RPMI7951 (cell line): ENCODE results near the gene TSPEAR. TPM values are rescaled to one million over a fixed set of nuclear protein-coding genes. Genes with fewer than 3 reads are reported as not detected.

Source experiments
- DNase-seq: peaks from one replicate; pipeline ENCODE4 v3.0.0-alpha.2; 2012; ENCODE audit warnings: low read depth
- total RNA-seq: library from RNA; depleted of rRNA; stranded (reverse); fragments of >200 nt; shearing (Covaris generic); gene quantifications from 2 replicates; pipeline ENCODE4 v1.2.3, GENCODE V29; 2014

Gene TSPEAR
- total RNA-seq, 1 experiment from 2014 or later: not detected

DNA sequence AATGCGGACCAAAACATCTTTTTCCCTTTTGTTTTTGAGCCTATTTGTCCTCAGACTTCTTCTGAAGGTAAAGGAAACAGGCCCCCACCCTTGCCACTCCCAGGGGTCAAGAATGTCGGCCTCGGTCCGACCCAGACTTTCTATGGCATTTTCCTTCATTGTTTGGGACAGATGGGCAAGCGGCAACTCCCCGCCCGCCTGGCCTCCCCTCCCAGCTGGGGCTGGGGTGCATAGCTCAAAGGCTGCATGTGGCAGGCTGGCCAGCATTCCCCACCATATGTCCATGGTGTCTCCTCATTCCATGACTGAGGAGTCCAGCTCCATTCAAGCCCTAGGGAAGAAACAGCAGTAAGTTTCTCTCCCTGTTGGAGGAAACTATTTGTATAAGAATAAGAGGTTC, 29.4 kb upstream of the TSPEAR start:
- DNase-seq: no peak

GRCh38 chr21:44739316-44739715, 27.9 kb upstream of the TSPEAR start:
- no peak for DNase-seq

- DNase-seq: no peak
Measured at GRCh38 chr21:44738621-44739020, 27.2 kb upstream of the TSPEAR start.

DNA sequence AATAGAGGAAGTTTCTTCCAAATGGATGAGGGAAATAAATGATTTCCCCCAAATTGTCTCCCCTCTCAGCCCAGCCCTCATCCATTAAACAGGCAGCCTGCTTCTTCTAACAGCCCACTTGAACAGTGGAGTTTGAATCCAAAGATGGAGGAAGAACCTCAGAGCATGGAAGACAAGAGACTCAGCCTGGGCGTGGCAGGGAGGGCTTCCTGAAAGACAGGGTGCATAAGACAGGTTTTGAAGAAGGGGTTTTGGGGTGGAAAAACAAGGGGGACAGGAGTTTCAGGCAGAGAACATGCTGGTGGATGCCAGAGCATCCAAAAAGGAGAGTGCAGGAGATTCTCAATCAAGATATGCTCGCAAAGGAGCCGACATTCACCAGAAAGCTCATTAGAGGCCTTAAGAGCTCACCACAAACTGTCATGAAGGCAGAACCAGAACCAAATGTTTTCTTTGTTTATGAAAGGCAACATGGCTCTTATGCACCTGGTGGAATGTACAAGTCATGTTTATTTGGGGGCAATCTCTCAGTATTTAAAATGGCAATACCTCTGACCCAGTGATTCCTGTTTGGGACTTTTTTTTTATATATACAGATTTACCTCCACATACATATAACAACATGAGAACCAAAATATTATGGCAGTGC, 26.5 kb upstream of the TSPEAR start:
- DNase-seq: peak; percentile 8

GRCh38 chr21:44736291-44737004, 25.1 kb upstream of the TSPEAR start:
- peak; percentile 6 for DNase-seq

GRCh38 chr21:44735821-44736220, 24.4 kb upstream of the TSPEAR start:
- DNase-seq: no peak

GRCh38 chr21:44734841-44735240, 23.5 kb upstream of the TSPEAR start:
- no peak for DNase-seq

DNA sequence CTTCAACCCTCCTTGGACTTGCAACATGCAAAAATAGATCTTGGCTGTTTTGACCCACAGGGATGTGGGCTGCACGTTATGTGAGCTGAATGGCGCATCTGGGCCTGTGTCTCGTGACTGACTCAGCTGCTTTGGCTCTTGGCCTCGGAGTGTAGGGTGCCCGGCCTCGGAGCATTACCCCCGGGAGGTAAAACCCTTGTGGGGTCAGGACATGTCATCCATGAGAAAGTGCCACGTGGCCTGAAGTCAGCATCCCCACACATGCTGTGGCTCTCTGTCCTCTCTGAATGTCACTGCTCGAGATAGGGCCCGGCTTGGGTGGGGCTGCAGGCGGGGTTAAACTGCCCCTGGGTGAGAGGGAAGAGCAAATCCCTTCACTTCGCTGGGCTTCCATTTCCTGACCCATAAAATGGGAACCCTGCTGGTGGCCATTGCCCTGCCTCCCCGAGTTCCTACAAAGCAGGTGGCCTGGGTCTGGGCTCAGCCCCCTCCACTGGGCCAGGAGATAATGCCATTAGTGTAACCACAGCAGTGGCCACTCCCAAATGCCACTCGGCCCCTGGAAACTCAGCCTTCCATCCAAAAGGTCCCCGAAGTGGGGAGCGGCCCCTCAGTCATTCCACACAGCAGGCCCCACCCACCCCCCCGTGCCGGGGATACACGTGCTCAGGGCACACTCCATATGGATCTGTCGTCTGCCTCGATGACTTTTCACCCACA, 22.8 kb upstream of the TSPEAR start:
- peak; percentile 7 for DNase-seq

GRCh38 chr21:44732956-44733355, 21.6 kb upstream of the TSPEAR start:
- DNase-seq: no peak

DNA sequence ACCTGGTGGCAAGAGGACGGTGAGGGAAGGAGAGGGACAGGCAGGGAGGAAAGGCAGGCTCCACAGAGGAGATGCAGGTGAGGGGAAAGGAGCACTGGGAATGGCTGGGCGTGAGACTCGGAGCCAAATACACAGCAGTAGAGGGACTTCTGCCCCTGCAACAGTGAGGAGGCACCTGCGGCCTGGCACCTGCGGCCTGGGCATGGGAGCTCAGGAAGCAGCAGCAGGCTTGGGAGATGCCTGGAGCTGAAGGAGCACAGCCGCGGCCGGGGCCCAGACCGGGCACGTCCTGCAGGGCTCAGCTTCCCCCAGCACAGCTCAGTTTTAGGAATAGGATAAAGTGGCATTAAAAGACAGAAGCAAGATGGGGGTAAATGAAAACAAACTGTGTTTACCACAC, 20.9 kb upstream of the TSPEAR start:
- DNase-seq: no peak

DNA sequence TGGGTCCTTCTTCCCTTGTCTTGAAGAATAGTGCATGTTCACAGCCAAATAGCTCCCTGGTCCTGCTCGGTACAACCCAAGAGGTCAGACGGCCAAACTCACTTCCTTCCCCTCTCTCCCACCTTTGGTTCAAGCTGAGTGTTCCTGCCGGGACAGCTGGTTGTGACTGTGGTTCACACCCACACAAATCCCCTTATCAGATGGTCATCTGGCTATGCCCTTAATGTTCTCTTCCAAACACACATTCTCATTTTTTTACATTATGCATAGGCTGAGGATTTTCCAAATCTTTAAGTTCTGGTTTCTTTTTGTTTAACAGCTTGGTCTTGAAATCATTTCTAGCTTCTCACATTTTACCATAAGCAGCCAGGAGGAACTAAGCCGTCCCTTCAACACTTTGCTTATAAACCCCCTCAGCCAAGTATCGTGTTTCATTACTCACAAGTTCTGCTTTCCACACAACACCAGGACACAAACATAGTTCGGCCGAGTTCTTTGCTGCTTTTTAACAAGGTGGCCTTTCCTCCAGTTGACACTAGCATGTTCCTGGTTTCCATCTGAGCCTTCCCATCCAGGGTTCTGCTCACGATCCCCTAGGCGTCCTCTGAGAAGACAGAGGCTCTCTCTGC, 19.7 kb upstream of the TSPEAR start:
- no peak for DNase-seq

- DNase-seq: no peak
Measured at GRCh38 chr21:44730028-44730395, 18.6 kb upstream of the TSPEAR start.

- no peak for DNase-seq
Measured at GRCh38 chr21:44729336-44730027, 18.1 kb upstream of the TSPEAR start.

- no peak for DNase-seq
Measured at GRCh38 chr21:44728716-44729115, 17.3 kb upstream of the TSPEAR start.

DNA sequence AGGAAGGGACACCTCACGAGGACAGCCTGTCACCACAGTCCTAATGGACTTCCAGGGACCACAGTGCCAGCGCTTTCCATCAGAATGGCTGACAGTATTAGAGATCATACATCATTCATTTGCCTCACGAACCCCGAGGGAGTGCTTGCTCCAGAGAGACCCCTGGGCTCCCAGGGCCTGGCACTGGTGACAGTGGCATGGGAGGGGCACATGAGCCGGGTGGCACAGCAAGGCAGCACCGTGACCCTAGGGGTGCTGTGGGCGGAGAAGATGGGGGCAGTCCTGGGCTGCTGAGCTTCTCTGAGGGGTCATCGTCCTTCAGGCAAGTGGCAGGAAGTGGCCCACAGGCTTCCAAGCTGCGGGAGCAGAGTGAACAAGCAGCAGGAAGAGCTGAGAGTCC, 16.4 kb upstream of the TSPEAR start:
- no peak for DNase-seq

DNA sequence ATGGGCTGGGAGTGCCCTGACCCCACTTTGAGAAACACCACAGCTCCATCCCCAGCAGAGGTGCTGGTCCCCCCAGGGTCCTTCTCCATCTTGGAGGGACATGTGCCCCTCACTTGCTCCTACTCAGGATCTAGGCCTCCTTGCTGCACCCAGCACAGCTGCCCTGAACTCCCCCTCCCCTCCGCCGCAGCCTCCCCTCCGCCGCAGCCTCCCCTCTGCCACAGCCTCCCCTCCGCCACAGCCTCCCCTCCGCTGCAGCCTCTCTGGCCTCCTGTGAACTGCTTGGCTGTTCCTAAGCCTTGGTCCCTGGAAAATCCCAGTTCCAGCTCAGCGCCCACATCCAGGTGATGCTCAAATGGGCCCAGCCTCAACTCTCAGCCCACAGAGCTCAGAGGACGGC, 15.9 kb upstream of the TSPEAR start:
- no peak for DNase-seq

DNA sequence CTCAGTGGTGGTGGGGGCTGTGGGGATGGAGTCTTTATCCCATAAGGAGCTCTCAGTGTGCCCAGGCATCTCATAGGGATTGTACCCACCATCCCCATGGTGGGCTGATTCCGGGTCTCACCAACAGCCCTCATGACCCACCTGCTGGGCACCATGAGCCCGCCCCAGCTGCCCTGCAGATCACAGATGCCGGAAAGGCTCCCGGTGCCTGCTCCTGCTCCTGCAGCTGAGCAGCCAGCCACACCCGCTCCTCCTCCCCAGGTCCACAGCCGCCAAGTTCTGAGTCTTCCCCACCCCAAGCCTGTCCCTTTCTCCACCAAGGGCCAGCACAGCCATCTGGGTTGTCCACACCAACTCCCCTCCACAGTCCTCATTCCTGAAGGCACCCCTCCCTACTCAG, 15.5 kb upstream of the TSPEAR start:
- no peak for DNase-seq

- DNase-seq: no peak
Measured at GRCh38 chr21:44724926-44725325, 13.6 kb upstream of the TSPEAR start.

- no peak for DNase-seq
Measured at GRCh38 chr21:44724196-44724595, 12.8 kb upstream of the TSPEAR start.

DNA sequence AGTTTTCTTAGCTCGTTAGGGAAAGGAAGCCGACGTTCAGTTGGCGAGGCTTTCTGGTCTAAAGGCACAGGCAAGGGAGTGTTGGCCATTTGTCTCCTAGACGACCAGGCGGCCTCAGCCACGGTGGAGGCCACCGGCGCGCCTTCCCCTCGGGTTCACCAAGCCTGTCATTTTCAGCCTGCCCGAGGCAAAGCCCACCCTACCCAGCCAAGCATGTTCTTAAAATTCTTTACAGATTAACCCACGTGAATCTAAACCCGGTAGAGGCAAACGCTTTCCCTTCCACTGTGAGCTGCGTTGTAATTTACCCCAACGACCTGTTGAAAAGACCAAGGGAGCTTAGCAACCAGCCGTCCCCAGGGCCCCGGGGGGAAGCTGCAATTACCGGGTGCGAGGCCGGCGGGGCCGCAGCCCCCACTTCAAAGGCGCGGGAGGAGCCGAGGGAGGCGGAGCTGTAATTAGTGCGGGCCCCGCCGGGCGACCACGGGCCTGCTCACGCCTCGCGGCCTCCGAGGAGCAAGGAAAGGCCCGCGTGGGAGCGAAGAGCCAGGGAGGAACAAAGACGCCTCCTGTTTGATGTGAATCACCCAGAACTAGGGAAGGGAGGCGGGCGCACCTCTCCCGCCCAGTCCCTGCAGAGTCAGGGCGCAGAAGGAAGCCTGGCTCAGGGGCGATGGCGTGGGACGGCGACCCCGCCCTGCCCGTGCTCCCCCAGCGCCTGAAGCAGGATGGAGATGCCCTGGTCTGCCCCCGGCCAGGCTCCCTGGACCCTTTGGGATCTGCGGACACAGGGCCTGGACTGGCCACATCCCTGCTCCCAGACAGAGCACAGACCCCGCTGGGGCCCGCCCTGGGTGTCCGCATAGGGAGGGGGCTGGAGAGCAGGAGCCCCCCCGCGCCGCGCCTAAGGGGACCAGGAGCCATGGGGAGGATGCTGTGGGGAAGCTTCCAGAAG, 12.1 kb upstream of the TSPEAR start:
- DNase-seq: no peak

DNA sequence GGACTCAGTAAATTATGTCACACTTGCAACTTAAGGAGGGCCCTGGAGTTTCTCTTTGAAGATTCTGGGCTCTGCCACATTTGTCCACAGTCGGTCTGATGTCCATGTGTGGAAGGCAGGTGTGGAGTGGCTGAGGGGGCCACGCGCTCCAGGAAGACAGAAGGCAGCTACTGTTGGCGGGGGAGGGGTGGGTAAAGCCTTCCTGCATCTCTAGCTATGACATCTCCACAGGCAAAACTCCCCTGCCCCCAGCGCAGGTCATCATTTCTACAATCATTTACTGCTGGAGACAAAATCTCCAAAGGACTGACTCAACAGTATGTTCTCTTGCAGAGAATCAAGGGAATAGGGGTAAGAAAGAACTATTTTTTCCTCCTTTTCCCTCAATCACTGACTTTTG, 11.4 kb upstream of the TSPEAR start:
- no peak for DNase-seq
